HG02642 (cell line): ENCODE results near the gene SEC62.
A peak's percentile ranks its signal among the peaks of the same experiment; 100 is the strongest.

Experiments
- ATAC-seq: cut with Tn5 transposase; IDR thresholded peaks from one replicate; pipeline ENCODE4 v1.9.1; 2021; ENCODE audit warnings: mild to moderate bottlenecking; ENCODE audit not compliant: unreplicated experiment, poor library complexity

The SEC62 gene

GRCh38 chr3:169965562-169966427 is 812 bp upstream of the SEC62 start:
- ATAC-seq, result peak; percentile 31

- ATAC-seq, result peak; percentile 39
Measured at GRCh38 chr3:169966951-169967915, 626 bp downstream of the SEC62 start.

GRCh38 chr3:169968224-169968885 is 1.7 kb downstream of the SEC62 start:
- ATAC-seq, result no peak

- ATAC-seq, result no peak
Measured at GRCh38 chr3:169969174-169970095, 2.8 kb downstream of the SEC62 start.

- no peak for ATAC-seq
Measured at GRCh38 chr3:169970847-169971246, 4.2 kb downstream of the SEC62 start.

GRCh38 chr3:169971522-169971921 is 4.9 kb downstream of the SEC62 start:
- ATAC-seq, result no peak

- no peak for ATAC-seq
Measured at GRCh38 chr3:169980055-169980454, 13.4 kb downstream of the SEC62 start.

GRCh38 chr3:169984292-169984691 is 17.7 kb downstream of the SEC62 start:
- no peak for ATAC-seq

- ATAC-seq, result no peak
Measured at GRCh38 chr3:169990431-169990830, 23.8 kb downstream of the SEC62 start.

- ATAC-seq, result no peak
Measured at GRCh38 chr3:169992156-169992555, 25.5 kb downstream of the SEC62 start.

GRCh38 chr3:169992781-169993180 is 26.2 kb downstream of the SEC62 start:
- ATAC-seq, result no peak

GRCh38 chr3:169993761-169994160 is 27.2 kb downstream of the SEC62 start:
- ATAC-seq, result no peak

GRCh38 chr3:169996063-169996462 is 29.5 kb downstream of the SEC62 start:
- no peak for ATAC-seq

GRCh38 chr3:169998668-169999131 is 32.1 kb downstream of the SEC62 start:
- peak; percentile 43 for ATAC-seq

- peak; percentile 81 for ATAC-seq
Measured at GRCh38 chr3:169999433-169999832, 32.8 kb downstream of the SEC62 start.

GRCh38 chr3:170000051-170000450 is 33.4 kb downstream of the SEC62 start:
- no peak for ATAC-seq

- no peak for ATAC-seq
Measured at GRCh38 chr3:170002231-170002630, 35.6 kb downstream of the SEC62 start.

GRCh38 chr3:170002879-170003278 is 36.3 kb downstream of the SEC62 start:
- ATAC-seq, result no peak

GRCh38 chr3:170003881-170004356 is 37.3 kb downstream of the SEC62 start:
- no peak for ATAC-seq
